HepG2 (cell line): ENCODE data around the gene ADAMTS17. TPM values are rescaled to one million over a fixed set of nuclear protein-coding genes. Genes with fewer than 3 reads are reported as not detected.

Experiments used
- E2F2 ChIP-seq: sonication (generic); formaldehyde crosslinking; IDR thresholded peaks from 2 replicates; pipeline ENCODE4 v1.4.0; 2020; ENCODE audit warnings: missing genetic modification reagents, borderline replicate concordance
- FOXO4 ChIP-seq: sonication (generic); formaldehyde crosslinking; conservative IDR thresholded peaks from 2 replicates; pipeline ENCODE4 v1.8.1; 2023; ENCODE audit warnings: missing genetic modification reagents
- GFI1 ChIP-seq: sonication (generic); formaldehyde crosslinking; IDR thresholded peaks from 2 replicates; pipeline ENCODE4 v1.5.0; 2020; ENCODE audit warnings: missing genetic modification reagents, mild to moderate bottlenecking, borderline replicate concordance
- HNF1B ChIP-seq: sonication (generic); formaldehyde crosslinking; IDR thresholded peaks from 2 replicates; pipeline ENCODE4 v1.5.1; 2020; ENCODE audit warnings: mild to moderate bottlenecking, moderate library complexity, missing genetic modification reagents
- MEIS1 ChIP-seq: sonication (generic); formaldehyde crosslinking; IDR thresholded peaks from 2 replicates; pipeline ENCODE4 v1.9.0; 2021; ENCODE audit warnings: mild to moderate bottlenecking, missing genetic modification reagents, moderate library complexity, borderline replicate concordance
- RERE ChIP-seq: IDR thresholded peaks from 2 replicates; pipeline ENCODE4 v1.6.1; 2016; ENCODE audit warnings: low read depth, missing genetic modification reagents, missing compliant biosample characterization
- SIN3B ChIP-seq: fragments of 150-350 bp; IDR thresholded peaks from 2 replicates; pipeline ENCODE4 v1.6.1; 2014; ENCODE audit warnings: low read length
- TARDBP ChIP-seq: sonication (generic); formaldehyde crosslinking; IDR thresholded peaks from 2 replicates; pipeline ENCODE4 v1.8.0; 2022; ENCODE audit warnings: mild to moderate bottlenecking, missing genetic modification reagents
- ZBTB46 ChIP-seq: sonication (generic); formaldehyde crosslinking; IDR thresholded peaks from 2 replicates; pipeline ENCODE4 v1.4.0; 2020; ENCODE audit warnings: mild to moderate bottlenecking, missing genetic modification reagents, borderline replicate concordance
- ZNF10 ChIP-seq: sonication (generic); formaldehyde crosslinking; IDR thresholded peaks from 2 replicates; pipeline ENCODE4 v1.4.0; 2020; ENCODE audit warnings: mild to moderate bottlenecking, low read depth, missing genetic modification reagents, borderline replicate concordance
- ZNF484 ChIP-seq: sonication (generic); formaldehyde crosslinking; IDR thresholded peaks from 2 replicates; pipeline ENCODE4 v1.5.1; 2020; ENCODE audit warnings: mild to moderate bottlenecking, low read depth, missing genetic modification reagents, borderline replicate concordance
- ZNF644 ChIP-seq: IDR thresholded peaks from 2 replicates; pipeline ENCODE4 v1.6.1; 2016; ENCODE audit warnings: low read depth
- ZXDC ChIP-seq: sonication (generic); formaldehyde crosslinking; IDR thresholded peaks from 2 replicates; pipeline ENCODE4 v1.5.0; 2020; ENCODE audit warnings: mild to moderate bottlenecking, missing genetic modification reagents
- polyA plus RNA-seq, 8 experiments: library from polyadenylated mRNA; depleted of rRNA in 3 of 8; stranded (reverse) in 7 of 8; unstranded in 1 of 8; fragments of >200 nt; fragmentation: Illumina TruSeq in 4 of 8; extraction: Trizol in 4 of 8; gene quantifications; 2 replicates each; pipeline versions ENCODE4 v1.2.1 to v1.2.3, GENCODE V29; 2011 to 2016; ENCODE audit warnings: low read depth in 4 of 8, missing spikeins in 1 of 8, mixed read lengths in 1 of 8; ENCODE audit not compliant: insufficient read depth in 1 of 8
- total RNA-seq, 5 experiments: library from RNA; depleted of rRNA; stranded (reverse); fragments of >200 nt; fragmentation: Illumina TruSeq; extraction: Trizol; gene quantifications; 2 replicates each; pipeline ENCODE4 v1.2.3, GENCODE V29; 2016; ENCODE audit warnings: low read depth in 1 of 5

Gene ADAMTS17
- total and polyA plus RNA-seq, 2 of the 13 experiments (the other 11 are each of a cell fraction or from before 2014, with no cell fraction given): 0.02 to 0.04 TPM

- TF ChIP-seq MEIS1 (CRISPR knock-in tag): 0 out of 2 replicates have a peak, but pooled peaks have one; percentile 47
- no peak for TF ChIP-seq GFI1 (CRISPR knock-in tag)
- TF ChIP-seq ZNF644 (CRISPR knock-in tag): peak; percentile 49; the same call in 1 of the 2 replicates
- TF ChIP-seq TARDBP (CRISPR knock-in tag): 0 out of 2 replicates have a peak, but pooled peaks have one; percentile 21
- TF ChIP-seq SIN3B: no peak
- TF ChIP-seq RERE (CRISPR knock-in tag): no peak
- TF ChIP-seq ZBTB46: no peak
- TF ChIP-seq ZNF484 (CRISPR knock-in tag): no peak
- peak; percentile 7; the same call in 1 of the 2 replicates for TF ChIP-seq HNF1B (CRISPR knock-in tag)
- TF ChIP-seq FOXO4: no peak
- no peak for TF ChIP-seq ZNF10 (CRISPR knock-in tag)
- TF ChIP-seq ZXDC (CRISPR knock-in tag): no peak
- TF ChIP-seq E2F2 (CRISPR knock-in tag): no peak
These were observed 8.1 kb upstream of the ADAMTS17 start (continued) for GRCh38 chr15:100349696-100350433.
